ENCODE results near the gene ISG20L2. TPM values are rescaled to one million over a fixed set of nuclear protein-coding genes. Genes with fewer than 3 reads are reported as not detected.

The ISG20L2 gene
- total RNA-seq, 1 donor from 2014 or later: 33.0 TPM

DNA sequence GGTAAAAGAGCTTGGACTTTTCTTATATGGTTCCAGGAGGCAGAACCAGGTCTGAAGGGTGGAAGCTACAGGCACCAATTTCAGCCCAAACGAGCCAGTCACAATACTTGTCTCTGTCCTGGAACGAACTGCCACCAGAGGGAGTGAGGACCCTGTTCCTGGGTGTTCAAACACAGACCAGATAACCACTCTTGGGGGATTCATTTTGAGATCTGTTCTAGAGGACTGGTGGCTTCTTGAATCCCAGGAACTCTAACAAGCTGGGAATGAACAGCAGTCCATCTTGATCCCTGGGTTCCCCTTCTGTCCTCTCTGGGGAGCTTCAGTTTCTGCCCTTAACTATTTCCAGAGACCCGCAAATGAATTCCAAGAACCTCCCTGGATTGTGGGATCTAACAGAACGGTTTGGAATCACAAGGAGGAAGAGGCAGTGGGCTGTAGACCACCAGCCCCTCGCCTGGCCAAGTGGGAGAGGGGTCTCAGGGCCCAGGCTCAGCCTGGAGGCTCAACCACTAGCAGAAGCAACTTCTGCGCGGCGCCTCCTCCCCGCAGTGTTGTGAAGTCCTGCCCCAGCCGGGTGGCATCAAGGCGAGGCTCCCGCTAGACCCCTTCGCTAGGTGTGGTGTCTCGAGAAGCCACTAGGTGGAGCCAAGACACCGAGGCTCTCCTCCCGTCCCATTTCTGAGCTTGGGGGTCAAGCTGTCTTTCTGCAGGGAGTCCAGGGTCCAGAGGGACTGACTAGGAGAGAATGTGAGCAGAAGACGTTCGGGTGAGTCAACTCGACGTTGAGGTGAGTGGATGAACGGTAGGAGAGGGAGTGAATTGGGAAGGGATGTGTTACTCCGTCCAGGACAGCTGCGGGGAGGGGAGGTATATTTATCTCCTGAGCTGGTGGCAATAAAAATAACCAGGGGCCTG, 39.3 kb downstream of the ISG20L2 start:
- Mint-ChIP-seq H3K27me3 (ENCODE audit: unreplicated experiment) (peaks cover 3% of the 10 kb centered on the region), H3K36me3 (ENCODE audit: unreplicated experiment) (no peaks in the 10 kb centered on the region), H3K9me3 (ENCODE audit: unreplicated experiment) (no peaks in the 10 kb centered on the region), H3K4me1 (ENCODE audit: unreplicated experiment) (peaks cover 57% of the 10 kb centered on the region), H3K27ac (ENCODE audit: unreplicated experiment) (peak overlapping the region; percentile 86), H3K4me3 (ENCODE audit: unreplicated experiment) (peak overlapping the region; percentile 64)
- peak; percentile 94 for DNase-seq (ENCODE audit: extremely low spot score, unreplicated experiment)
- TF ChIP-seq, protein P1, sequence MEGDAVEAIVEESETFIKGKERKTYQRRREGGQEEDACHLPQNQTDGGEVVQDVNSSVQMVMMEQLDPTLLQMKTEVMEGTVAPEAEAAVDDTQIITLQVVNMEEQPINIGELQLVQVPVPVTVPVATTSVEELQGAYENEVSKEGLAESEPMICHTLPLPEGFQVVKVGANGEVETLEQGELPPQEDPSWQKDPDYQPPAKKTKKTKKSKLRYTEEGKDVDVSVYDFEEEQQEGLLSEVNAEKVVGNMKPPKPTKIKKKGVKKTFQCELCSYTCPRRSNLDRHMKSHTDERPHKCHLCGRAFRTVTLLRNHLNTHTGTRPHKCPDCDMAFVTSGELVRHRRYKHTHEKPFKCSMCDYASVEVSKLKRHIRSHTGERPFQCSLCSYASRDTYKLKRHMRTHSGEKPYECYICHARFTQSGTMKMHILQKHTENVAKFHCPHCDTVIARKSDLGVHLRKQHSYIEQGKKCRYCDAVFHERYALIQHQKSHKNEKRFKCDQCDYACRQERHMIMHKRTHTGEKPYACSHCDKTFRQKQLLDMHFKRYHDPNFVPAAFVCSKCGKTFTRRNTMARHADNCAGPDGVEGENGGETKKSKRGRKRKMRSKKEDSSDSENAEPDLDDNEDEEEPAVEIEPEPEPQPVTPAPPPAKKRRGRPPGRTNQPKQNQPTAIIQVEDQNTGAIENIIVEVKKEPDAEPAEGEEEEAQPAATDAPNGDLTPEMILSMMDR (IDR thresholded peaks at IDR 0.05): peak; percentile 84

DNA sequence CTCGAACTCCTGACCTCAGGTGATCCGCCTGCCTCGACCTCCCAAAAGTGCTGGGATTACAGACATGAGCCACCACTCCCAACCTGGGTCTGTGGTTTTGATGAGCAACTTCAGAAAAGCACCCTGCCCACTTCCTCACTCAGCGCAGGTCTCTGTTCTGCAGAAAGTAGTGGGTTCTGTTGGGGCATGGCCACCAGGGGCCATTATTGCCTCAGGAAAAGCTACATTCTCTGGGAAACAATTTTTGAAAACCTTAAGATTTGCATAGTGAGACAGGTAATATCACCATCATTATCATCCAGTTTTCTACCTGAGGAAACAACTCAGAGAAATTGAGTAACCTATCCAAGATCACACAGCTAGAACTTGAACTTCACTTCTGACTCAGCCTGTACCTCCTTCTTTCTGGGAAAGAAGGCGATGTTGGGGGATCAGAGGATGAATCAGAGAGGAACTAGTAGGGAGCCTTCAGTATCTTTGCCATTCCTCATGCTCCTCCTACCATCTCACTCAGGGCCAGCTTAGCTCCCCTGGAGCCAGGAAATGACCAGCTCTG, 44.3 kb downstream of the ISG20L2 start:
- no peaks in the 10 kb centered on the region for H3K9me3 Mint-ChIP-seq (ENCODE audit: unreplicated experiment)
- DNase-seq (ENCODE audit: extremely low spot score, unreplicated experiment): no peak
- peaks cover 7% of the 10 kb centered on the region for H3K4me1 Mint-ChIP-seq (ENCODE audit: unreplicated experiment)
- H3K27ac Mint-ChIP-seq (ENCODE audit: unreplicated experiment): no peak overlapping the region
- TF ChIP-seq, protein P1 (IDR thresholded peaks at IDR 0.05): no peak
- H3K27me3 Mint-ChIP-seq (ENCODE audit: unreplicated experiment): peaks cover 37% of the 10 kb centered on the region
- no peaks in the 10 kb centered on the region for H3K36me3 Mint-ChIP-seq (ENCODE audit: unreplicated experiment)
- no peak overlapping the region for H3K4me3 Mint-ChIP-seq (ENCODE audit: unreplicated experiment)

DNA sequence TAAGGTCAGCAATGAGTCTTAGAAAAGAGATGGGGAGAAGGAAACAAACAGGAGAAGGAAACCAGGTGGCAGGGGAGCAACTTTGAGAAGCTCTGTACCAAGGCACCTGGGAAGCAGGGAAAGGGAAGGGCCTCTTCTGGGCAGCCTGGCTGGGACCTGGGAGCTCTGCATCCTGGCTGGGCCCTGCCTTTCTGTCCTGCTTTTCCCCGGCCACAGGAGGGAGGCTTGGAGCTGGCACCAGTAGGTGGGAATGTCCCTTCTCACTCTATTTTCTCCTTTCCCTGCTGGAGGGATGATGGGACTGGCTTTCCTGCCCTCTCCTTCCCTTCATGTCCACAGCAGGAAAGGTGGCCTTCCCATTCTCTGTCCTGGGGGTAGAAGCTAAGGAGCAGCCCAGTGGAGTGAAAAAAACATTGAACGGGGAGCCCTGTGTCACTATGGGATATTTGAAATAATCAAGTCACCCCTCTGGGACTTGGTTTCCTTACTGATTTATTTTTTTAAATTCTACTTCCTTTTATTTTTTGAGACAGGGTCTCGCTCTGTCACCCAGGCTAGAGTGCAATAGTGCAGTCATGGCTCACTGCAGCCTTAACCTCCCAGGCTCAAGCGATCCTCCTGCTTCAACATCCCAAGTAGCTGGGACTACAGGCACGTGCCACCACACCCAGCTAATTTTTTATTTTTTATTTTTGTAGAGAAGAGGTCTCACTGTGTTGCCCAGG, 46.2 kb downstream of the ISG20L2 start:
- no peak for DNase-seq (ENCODE audit: extremely low spot score, unreplicated experiment)
- TF ChIP-seq, protein P1 (IDR thresholded peaks at IDR 0.05): peak; percentile 20
- Mint-ChIP-seq H3K4me1 (ENCODE audit: unreplicated experiment) (peaks cover 10% of the 10 kb centered on the region), H3K4me3 (ENCODE audit: unreplicated experiment) (no peak overlapping the region), H3K9me3 (ENCODE audit: unreplicated experiment) (no peaks in the 10 kb centered on the region), H3K27me3 (ENCODE audit: unreplicated experiment) (peaks cover 40% of the 10 kb centered on the region), H3K36me3 (ENCODE audit: unreplicated experiment) (no peaks in the 10 kb centered on the region), H3K27ac (ENCODE audit: unreplicated experiment) (no peak overlapping the region)

DNA sequence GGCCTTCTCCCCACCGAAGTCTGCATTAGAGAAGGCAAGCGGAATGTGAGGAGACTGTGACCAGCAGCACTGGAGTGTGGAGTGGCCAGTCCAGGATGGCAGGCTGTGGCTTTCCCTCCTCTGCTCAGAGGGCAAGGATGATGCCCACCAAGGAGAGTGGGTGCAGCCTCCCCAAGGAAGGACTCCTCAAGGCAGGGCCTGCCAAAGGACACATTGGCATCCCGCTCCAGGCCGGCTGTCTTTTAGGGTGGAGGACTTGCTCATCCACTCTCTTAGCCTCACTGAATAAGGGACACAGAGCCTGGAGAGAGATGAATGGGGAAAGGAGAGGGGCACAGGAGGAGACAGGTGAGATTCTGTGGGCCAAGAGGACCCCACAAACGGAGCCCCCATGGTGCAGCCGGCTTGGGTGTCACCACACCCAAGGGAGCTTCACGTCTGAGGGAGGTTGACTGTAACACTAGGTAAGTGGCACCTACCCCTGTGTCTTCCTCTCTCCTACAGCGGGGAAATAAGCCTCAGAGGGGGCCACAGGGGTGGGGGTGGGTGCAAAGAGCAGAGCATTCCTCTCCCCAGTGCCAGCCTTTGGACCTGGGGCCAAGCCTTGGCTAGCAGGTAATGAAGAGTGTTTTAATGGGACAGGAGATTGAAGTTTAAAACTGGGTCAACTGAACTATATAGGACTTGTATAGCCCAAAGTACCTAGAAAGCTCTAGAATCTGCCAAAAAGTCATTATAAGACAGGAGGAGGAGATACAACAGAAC, 47.2 kb downstream of the ISG20L2 start:
- DNase-seq (ENCODE audit: extremely low spot score, unreplicated experiment): no peak
- Mint-ChIP-seq H3K27ac (ENCODE audit: unreplicated experiment) (no peak overlapping the region), H3K9me3 (ENCODE audit: unreplicated experiment) (no peaks in the 10 kb centered on the region), H3K27me3 (ENCODE audit: unreplicated experiment) (peaks cover 40% of the 10 kb centered on the region), H3K36me3 (ENCODE audit: unreplicated experiment) (no peaks in the 10 kb centered on the region), H3K4me1 (ENCODE audit: unreplicated experiment) (peaks cover 13% of the 10 kb centered on the region), H3K4me3 (ENCODE audit: unreplicated experiment) (no peak overlapping the region)
- TF ChIP-seq, protein P1 (IDR thresholded peaks at IDR 0.05): no peak
